HG02623 (cell line): ENCODE measurements around the gene RASL11B.

Experiments
- ATAC-seq: cut with Tn5 transposase; IDR thresholded peaks from one replicate; pipeline ENCODE4 v1.9.1; 2021; ENCODE audit warnings: moderate library complexity; ENCODE audit not compliant: unreplicated experiment

Gene RASL11B

GRCh38 chr4:52873191-52873590 is 11.1 kb downstream of the RASL11B start:
- ATAC-seq = no peak

GRCh38 chr4:52873861-52874343 is 11.8 kb downstream of the RASL11B start:
- ATAC-seq = no peak

DNA sequence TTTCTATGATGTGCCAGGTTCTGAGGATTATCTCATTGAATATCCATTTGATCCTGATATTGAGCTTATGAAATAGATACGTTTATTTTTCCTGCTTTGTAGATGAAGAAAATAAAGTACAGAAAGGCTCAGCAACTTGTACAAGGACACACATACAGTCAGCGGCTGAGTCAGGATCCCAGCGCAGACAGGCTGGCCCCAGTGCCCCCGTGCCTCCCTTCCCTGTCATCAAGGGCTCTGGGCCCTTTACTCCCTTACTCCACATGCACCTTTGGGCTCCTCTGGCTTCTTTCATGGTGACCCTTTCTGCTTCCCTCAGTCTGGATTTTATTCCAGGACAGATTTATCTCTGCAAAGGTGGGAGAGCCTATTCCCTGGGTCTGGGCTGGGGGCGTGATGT is 12.8 kb downstream of the RASL11B start:
- ATAC-seq = no peak

DNA sequence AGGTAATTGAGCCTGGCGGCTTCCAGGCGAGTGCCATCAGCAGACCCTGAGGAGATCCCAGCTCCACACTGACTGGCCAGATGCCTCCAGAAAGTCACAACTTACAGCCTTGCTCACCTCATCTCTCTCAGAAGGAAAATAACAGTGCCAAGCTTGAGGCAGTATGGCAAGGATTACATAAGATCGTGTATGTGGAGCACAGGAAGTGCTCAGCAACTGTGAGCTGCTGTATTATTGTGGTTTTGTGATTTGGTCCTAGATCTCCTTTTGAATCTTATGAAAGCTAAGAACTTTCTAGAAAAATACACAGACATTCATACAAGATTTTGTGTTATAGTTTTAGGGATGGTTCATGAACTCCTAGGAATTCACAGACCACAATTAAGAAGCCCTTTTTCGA is 14.0 kb downstream of the RASL11B start:
- ATAC-seq = no peak

DNA sequence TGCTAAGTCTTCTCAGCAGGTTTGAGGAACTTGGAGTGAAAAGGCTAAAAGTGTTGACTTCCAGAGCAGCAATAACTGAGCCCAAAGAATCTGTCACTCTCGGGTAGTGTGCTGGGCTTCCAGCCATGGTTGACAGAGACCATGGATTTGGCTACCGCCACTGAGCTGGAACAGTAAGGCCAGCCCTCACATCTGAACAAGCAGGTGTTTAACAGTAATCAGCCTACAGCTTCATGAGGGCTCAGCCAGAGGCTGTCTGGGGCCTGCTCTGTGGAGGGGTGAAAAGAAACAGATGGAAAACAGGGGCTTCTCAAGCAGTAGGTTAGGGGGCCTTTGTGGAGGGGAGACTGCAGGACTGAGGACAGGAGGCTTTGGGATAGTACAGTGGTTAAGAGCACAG is 14.9 kb downstream of the RASL11B start:
- ATAC-seq = no peak

DNA sequence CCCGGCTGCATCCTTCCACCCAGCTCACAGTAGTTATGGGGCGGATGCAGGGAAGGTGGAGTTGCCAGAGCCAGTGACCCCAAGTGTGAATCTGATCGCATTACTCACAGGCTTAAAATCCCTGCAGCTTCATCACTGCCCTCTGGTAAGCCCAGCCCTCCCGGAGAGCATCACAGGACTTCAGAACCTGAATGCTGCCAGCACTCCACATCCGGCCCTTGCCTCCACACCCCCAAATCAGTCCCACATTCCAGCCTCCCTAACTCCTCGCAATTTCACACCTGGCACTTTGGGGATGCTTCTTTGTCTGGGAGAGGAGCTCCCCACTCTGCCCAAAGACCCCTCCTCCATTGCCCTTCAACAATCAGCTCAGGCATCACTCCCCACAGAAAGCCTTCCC is 15.6 kb downstream of the RASL11B start:
- no peak for ATAC-seq

- no peak for ATAC-seq
Measured at GRCh38 chr4:52879471-52879870, 17.4 kb downstream of the RASL11B start.

DNA sequence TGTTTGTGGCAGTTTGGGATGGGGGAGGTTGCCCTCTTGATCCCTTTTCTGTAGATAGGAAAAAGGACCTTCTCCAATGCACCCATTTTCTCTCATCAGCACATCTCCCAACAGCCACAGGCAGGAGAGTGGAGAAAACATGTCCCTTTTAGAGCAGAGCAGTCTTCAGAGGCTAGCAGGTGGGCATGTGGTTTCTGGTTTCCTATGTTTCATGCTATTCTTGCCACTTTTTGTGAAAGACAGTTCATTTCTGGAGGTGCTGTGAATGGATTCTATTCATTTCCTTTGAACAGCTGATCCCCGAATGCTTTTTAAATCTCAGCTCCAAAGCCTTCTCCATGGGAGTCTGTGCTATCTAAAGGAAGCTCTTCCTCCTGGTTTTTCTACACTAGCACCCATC is 18.9 kb downstream of the RASL11B start:
- ATAC-seq = no peak

- no peak for ATAC-seq
Measured at GRCh38 chr4:52883183-52883621, 21.1 kb downstream of the RASL11B start.

DNA sequence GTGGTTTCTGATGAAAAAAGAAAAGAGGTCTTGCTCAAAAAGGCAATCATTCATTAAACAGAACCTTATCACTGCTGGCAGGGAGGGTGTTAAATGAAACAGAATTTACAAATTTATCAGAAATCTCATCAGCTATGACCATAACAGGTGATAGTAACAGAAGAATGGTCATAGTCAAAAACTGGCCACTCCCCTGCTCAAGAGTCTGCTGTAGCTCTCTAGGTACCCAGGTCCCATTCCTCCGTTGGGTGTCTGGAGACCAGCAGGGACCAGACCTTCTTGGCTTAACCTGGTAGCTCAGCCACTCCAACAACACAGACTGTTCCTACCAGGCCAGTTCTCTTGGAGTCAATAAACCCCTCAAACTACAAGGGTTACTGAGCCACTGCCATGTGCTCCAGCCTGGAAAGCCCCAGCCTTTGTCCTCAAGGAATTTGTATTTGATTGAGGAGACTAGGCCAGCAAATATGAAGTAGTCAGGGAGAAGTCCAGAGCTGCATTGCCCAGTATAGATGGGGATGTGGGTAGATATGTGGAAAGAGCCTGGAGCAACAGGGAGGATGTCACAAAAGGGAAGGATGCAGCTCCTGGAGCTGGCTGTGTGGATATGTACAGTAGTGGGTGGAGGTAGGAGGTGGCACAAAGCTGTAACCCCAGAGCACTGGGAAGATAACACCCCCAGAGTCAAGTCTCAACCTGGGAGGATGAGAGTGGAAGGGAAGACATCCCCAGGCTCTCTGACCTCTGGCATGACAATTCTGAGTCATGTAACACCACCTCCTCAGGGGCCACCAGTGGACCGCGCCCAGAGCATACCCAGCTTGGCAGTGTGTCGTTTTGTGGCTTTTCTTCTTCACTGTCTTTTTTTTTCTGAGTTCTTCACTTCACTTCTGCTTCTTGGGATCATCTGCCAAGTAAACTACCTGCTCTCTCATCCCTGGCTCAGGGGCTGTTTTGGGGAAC is 21.9 kb downstream of the RASL11B start:
- no peak for ATAC-seq

DNA sequence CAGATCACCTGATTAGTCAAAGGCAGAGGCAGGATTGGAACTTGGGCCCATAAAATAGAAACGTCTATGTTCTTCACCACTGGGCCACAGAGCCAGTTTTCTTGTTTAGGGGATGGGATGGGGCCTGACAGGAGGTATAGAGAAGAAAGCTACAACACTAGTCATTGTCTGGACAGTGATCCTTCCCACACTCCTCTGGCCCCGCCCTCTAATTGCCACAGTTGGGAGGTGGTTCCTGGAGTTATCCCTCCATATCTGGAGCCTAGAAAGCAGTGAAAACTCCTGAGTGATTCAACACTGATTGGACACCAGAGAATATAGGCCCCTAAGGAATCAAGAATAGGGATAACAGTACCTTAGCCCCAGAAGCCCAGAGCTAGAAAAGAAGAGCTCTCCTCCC is 22.9 kb downstream of the RASL11B start:
- no peak for ATAC-seq

- ATAC-seq = no peak
Measured at GRCh38 chr4:52889354-52889753, 27.2 kb downstream of the RASL11B start.

DNA sequence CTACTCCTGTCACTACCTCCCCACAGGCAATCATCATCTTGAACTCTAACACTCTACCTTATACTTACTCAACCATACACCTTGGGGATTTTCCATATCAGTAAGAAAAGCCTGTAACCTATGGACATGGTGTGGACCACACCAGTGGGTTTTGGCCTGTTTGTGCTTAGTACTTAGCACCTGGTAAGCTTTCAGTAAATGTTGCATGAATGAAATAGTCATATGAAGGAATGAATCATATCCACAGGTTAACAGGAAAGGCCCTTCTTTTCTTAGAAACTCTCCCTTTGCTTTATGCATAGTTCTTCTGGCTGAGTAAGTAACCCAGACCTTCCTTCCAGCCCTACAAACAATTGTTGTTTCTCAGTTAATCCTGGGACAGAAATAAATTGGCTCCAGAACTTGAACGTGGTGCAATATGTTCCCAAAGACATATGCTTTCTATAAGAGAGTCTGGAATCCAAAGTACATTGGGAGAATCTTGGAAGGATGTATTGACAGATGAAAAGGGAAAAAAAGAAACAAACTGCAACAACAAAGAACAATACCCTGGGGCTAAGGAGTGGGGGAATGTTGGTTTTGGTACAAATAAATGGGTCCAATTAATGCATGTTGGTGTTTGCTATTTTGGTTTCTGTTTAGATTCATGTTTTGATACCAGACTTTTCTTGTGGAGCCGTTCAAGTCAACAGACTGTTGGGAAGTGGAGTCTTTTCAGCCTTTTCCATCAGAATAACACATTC is 27.8 kb downstream of the RASL11B start:
- no peak for ATAC-seq

GRCh38 chr4:52890521-52890791 is 28.3 kb downstream of the RASL11B start:
- ATAC-seq = no peak

DNA sequence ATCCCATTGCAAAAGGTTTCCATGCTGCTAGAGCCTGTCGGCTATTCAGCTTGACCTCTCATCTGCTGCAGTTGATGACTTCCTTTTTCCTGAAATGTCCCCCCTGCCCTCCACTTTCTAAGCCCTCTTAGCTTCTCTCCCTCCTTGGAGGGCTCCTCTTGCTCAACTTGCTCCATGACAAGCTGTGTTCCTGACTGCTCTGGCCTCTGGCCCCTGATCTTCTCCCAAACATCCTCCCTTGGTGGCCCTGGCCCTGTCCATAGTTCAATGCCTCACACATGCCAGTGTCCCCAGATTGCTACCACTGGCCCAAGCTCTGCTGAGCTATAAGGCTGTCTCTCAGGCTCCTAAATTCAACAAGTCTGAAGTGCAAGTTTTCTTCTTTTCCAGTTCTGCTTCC is 29.6 kb downstream of the RASL11B start:
- ATAC-seq = no peak

- ATAC-seq = no peak
Measured at GRCh38 chr4:52892880-52893279, 30.8 kb downstream of the RASL11B start.

DNA sequence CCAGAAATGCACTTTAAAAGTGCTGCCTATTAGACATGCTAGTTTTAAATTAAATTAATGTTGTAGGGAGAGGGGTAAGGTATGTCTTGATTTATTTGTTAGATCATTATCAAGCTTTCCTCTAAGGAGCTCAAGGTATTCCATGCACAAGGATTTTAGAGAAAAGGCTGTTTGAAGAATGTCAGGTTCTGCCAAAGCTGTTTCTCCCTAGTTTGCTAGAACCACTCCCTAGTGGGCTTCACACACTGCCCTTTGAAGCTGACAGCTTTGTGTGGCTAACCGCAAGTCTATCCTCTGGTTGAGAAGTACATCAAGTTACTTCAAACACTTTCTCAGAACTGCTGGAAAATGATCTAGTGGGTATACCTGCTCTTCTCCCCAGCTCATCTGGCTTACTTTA is 32.3 kb downstream of the RASL11B start:
- no peak for ATAC-seq

- ATAC-seq = no peak
Measured at GRCh38 chr4:52903273-52903672, 41.2 kb downstream of the RASL11B start.

DNA sequence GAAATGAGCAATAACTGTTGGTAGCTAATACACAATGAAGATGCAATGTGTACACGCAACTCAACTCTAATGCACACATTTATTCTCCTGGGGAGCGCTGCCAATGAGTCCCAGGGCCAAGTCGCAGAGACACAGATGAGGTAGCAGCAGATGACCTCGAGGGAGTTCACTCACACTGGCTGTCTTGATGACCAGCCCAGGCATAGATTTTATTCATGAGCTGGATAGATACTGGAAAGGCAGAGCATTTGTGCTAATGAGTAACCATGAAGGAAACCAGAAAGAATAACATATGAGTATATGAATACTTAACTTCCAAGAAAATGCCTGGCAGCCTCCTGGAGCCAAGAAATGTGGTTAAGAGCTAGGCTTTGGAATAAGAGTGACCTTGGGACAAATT is 42.3 kb downstream of the RASL11B start:
- no peak for ATAC-seq

DNA sequence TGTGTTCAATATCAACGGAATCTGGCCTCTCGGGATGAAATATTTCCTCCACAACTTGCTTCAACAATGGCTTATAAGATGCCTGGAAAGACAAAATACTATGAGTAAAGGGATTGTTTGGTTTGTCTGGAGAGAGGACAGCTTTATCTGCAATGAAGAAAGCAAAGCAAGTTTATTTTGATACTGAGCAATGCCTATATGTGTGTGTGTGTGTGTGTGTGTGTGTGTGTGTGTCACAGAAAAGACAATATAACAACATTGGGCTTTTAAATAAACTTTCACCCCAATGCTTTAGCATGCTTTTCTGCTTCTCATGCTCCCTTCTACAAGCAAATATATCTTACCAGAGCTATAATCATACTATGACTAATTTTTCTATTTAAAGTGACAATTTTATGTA is 45.4 kb downstream of the RASL11B start:
- no peak for ATAC-seq

DNA sequence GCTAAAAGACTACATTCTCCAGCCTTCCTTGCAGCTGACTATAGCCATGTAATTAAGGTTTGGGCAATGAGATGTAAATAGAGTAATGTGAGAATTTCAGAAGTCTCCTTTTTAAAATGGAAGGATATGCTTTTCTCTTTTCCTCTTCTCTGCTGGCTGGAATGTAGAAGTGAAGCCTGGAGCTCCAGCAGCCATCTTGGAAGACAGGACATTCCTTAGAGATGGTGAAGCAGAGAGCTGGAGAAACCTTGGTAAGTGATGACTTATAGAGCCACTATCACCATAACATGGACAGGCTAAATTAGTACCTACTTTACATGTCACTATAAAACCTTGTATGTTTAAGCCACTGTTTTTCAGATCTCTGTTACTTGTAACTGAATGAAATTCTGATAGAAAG is 48.0 kb downstream of the RASL11B start:
- no peak for ATAC-seq

DNA sequence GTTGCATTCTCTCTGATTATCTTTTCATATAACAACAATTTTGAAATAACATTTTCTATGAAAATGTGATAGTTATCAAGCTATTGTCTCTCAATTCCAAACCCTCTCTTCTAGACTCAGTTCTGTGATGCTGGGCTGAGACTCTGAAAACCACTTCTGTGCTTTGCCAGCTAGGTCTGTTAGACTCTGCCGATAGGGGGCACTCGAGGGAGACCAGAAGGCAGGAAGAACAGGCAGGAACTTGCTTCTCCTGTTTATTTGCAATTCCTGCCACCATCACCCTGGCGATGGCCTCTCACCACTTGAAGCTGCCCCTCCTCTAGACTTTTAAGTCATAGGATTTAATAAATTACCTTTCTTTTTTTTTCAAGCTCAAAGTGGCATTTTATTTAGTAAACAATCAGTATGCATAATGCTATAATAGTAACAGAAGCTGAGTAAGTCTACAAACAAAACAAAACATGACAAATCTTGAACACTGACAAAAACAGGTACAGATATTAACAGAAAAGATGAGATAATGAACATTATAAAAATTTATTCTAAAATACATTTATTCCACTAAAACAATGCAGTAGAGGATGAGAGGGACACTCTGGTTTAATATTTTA is 49.7 kb downstream of the RASL11B start:
- peak; percentile 61 for ATAC-seq
